ENCODE measurements around the gene NTRK3. TPM values are rescaled to one million over a fixed set of nuclear protein-coding genes. Genes with fewer than 3 reads are reported as not detected.

The NTRK3 gene
- total RNA-seq, 2 donors from 2014 or later = 4.2 to 7.2 TPM

DNA sequence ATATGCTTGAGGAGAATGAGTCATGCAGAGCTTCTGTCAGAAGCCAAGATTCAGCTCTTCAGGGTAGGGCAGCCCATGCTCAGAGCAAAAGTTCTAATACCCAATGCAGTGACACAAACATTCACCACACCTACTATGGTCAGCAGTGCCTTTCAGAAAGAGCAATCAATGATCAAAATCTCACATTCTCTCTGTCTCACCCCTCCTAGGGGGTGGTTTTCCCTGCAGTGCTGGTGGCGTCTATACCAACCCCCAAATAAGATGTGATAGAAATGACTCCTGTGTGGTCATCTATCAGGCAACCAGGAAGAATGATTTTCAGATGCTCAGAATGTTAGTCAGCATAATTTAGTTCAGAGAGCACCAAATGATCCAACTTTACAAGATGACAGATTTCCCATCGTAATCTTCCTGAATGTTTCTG, 385.3 kb downstream of the NTRK3 start:
- H3K4me1 ChIP-seq (replicated peaks) = no peaks in the 10 kb centered on the region
- intact Hi-C loops (cut with DNase I) = no loop called here
- H3K27ac ChIP-seq = no peak overlapping the region
- no peaks in the 10 kb centered on the region for H3K36me3 ChIP-seq
- no peaks in the 10 kb centered on the region for H3K27me3 ChIP-seq (replicated peaks; ENCODE audit: insufficient read depth)
- 91% methylated on average over 2 of the region's 2 CpGs for WGBS
- TF ChIP-seq, protein P1, sequence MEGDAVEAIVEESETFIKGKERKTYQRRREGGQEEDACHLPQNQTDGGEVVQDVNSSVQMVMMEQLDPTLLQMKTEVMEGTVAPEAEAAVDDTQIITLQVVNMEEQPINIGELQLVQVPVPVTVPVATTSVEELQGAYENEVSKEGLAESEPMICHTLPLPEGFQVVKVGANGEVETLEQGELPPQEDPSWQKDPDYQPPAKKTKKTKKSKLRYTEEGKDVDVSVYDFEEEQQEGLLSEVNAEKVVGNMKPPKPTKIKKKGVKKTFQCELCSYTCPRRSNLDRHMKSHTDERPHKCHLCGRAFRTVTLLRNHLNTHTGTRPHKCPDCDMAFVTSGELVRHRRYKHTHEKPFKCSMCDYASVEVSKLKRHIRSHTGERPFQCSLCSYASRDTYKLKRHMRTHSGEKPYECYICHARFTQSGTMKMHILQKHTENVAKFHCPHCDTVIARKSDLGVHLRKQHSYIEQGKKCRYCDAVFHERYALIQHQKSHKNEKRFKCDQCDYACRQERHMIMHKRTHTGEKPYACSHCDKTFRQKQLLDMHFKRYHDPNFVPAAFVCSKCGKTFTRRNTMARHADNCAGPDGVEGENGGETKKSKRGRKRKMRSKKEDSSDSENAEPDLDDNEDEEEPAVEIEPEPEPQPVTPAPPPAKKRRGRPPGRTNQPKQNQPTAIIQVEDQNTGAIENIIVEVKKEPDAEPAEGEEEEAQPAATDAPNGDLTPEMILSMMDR (IDR thresholded peaks at IDR 0.05) = no peak
- TF ChIP-seq POLR2A (IDR thresholded peaks at IDR 0.05) (no peak), POLR2AphosphoS5 (IDR thresholded peaks at IDR 0.05) (no peak)
- no peaks in the 10 kb centered on the region for H3K9me3 ChIP-seq
- no peak for DNase-seq (ENCODE audit: low spot score)
- no peak overlapping the region for H3K4me3 ChIP-seq

DNA sequence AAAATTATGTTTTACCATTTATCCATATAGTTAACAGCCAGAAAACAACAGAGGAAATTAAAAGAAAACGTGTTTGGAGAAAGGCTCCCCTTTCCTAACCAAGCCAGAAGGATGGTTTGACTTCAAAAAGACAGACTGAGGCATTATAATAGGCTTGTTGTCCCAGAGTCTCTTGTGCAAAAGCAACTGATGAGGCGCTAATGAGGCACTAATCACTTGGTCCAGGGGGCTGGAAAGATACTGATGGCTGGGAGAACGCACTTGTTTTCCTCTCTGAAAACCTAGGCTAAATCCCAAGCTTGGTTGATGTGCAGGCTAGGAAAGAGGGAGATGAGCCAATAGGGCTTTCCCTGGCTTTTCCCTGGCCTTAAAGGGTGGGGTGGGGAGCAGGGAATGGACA, 389.6 kb downstream of the NTRK3 start:
- Histone ChIP-seq H3K9me3 (no peaks in the 10 kb centered on the region), H3K27me3 (replicated peaks; ENCODE audit: insufficient read depth) (no peaks in the 10 kb centered on the region), H3K27ac (no peak overlapping the region), H3K4me1 (replicated peaks) (no peaks in the 10 kb centered on the region), H3K36me3 (no peaks in the 10 kb centered on the region), H3K4me3 (no peak overlapping the region)
- 22% methylated on average over 3 of the region's 3 CpGs for WGBS
- no peak for TF ChIP-seq POLR2A (IDR thresholded peaks at IDR 0.05)
- intact Hi-C loops (cut with DNase I) = no loop called here
- no peak for DNase-seq (ENCODE audit: low spot score)

DNA sequence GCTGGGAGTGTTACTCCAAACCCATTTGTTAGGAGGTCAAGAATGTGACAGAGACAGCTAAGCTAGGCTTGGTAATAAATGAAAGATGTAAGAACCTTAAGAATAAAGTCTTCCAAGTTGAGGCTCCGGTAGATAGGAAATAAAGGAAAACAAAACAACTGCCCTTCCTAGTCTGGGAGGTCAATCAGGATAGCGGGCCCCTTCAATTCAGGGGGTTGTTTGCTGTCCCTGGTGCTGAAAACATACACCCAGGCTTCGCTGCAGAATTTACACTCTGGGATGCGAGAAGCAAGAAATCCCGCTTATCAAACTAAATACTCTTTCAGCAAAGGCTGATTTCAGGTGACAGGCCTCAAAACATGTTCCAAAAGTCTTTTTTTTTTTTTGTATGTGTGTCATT, 393.4 kb downstream of the NTRK3 start:
- H3K27me3 ChIP-seq (replicated peaks; ENCODE audit: insufficient read depth) = no peaks in the 10 kb centered on the region
- TF ChIP-seq POLR2AphosphoS5 (IDR thresholded peaks at IDR 0.05) (no peak), POLR2A (IDR thresholded peaks at IDR 0.05) (no peak)
- TF ChIP-seq, protein P1 (IDR thresholded peaks at IDR 0.05) = no peak
- H3K4me1 ChIP-seq (replicated peaks) = no peaks in the 10 kb centered on the region
- 36% methylated on average over 5 of the region's 5 CpGs for WGBS
- DNase-seq (ENCODE audit: low spot score) = no peak
- no peak overlapping the region for H3K27ac ChIP-seq
- no peak overlapping the region for H3K4me3 ChIP-seq
- no peaks in the 10 kb centered on the region for H3K36me3 ChIP-seq
- H3K9me3 ChIP-seq = no peaks in the 10 kb centered on the region
- intact Hi-C loops (cut with DNase I) = no loop called here

DNA sequence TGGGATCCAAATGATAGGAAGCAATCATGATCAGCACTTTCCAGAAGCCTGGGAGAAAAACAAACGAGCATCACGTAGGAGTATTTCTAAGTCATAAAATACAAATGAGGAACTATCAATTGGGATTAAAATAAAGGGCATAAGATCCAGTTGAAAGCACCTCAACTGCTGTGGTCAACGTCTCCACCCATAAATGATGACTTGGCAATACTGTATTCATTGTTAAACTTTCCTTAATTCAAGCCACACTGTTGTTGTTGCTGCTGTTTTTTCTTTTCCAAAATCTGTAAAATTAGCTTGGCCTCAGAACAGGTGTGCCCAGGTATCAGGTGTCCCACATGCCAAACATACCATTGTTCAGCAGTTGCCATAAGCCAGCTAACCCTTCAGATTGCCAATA, 395.8 kb downstream of the NTRK3 start:
- Histone ChIP-seq H3K27me3 (replicated peaks; ENCODE audit: insufficient read depth) (no peaks in the 10 kb centered on the region), H3K9me3 (no peaks in the 10 kb centered on the region), H3K36me3 (no peaks in the 10 kb centered on the region), H3K4me1 (replicated peaks) (no peaks in the 10 kb centered on the region), H3K4me3 (no peak overlapping the region), H3K27ac (no peak overlapping the region)
- WGBS = 47% methylated on average over 3 of the region's 3 CpGs
- TF ChIP-seq POLR2AphosphoS5 (IDR thresholded peaks at IDR 0.05) = no peak
- TF ChIP-seq, protein P1 (IDR thresholded peaks at IDR 0.05) = no peak
- no peak for TF ChIP-seq POLR2A (IDR thresholded peaks at IDR 0.05)
- intact Hi-C loops (cut with DNase I) = no loop called here
- DNase-seq (ENCODE audit: low spot score) = no peak

DNA sequence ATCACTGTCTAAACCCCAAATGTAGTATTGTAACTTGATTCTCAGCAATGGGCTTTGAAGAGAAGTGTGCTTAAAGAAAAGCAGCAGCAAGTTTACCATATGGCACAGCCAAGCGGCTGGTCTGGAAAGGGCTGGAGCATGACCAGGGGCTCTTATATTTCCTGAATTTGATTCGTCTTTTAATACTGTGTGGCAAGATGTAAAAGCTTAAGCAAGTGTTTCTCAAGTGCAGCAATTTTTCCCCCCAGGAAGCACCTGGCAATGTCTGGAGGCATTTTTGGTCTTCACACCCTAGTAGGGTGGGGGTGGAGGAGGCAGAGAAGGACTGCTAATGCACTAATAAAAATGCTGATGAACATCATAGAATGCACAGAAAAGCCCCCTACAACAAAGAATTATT, 397.9 kb downstream of the NTRK3 start:
- no peaks in the 10 kb centered on the region for H3K27me3 ChIP-seq (replicated peaks; ENCODE audit: insufficient read depth)
- H3K9me3 ChIP-seq = no peaks in the 10 kb centered on the region
- H3K4me3 ChIP-seq = no peak overlapping the region
- TF ChIP-seq, protein P1 (IDR thresholded peaks at IDR 0.05) = no peak
- TF ChIP-seq POLR2AphosphoS5 (IDR thresholded peaks at IDR 0.05) (no peak), POLR2A (IDR thresholded peaks at IDR 0.05) (no peak)
- 61% methylated on average over 2 of the region's 2 CpGs for WGBS
- H3K27ac ChIP-seq = no peak overlapping the region
- H3K4me1 ChIP-seq (replicated peaks) = no peaks in the 10 kb centered on the region
- no peaks in the 10 kb centered on the region for H3K36me3 ChIP-seq
- intact Hi-C loops (cut with DNase I) = no loop called here
- no peak for DNase-seq (ENCODE audit: low spot score)

Measured in prostate gland (tissue), 2 donors.